ENCODE results near the gene PDSS2. TPM values are rescaled to one million over a fixed set of nuclear protein-coding genes. Genes with fewer than 3 reads are reported as not detected.

Gene PDSS2
- total and polyA plus RNA-seq, 2 donors (not counting 1 experiment from before 2014, with no cell fraction given), result 16.9 to 17.0 TPM

- ChIA-PET POLR2A (interaction anchor here (1.3 kb wide), 1 partner anchor 345 kb away, joined by 3 read pairs; the partner anchor contains the start of gene PDSS2), CTCF (interaction anchor here (0.6 to 1.8 kb wide), 24 partner anchors 9 to 1024 kb away, joined by 3 to 8 read pairs (median 4); no protein-coding TSS in a partner anchor)
- intact Hi-C loops (cut with micrococcal nuclease), result loop anchor here (5.0 to 10.0 kb wide), 5 partner anchors 560 to 1050 kb away; partner anchors contain the start of genes ATG5, NR2E1 and PRDM1
- TF ChIP-seq CTCF (IDR thresholded peaks at IDR 0.05) (peak; percentile 93), EZH2 (IDR thresholded peaks at IDR 0.05; ENCODE audit: borderline replicate concordance, insufficient read depth, low read depth, low read length, poor library complexity, severe bottlenecking) (no peak)
- Histone ChIP-seq H3K4me2 (replicated peaks; ENCODE audit: low read depth, low read length, poor library complexity, severe bottlenecking) (peak overlapping the region; percentile 93), H3K79me2 (ENCODE audit: control insufficient read depth, insufficient read depth, low read length) (no peaks in the 10 kb centered on the region), H3K27me3 (replicated peaks in 1 of 4; ENCODE audit: control extremely low read depth in 1 of 4, control insufficient read depth in 3 of 4, insufficient read depth in 4 of 4, low read length in 3 of 4) (peaks cover 0 to 2% (median 0%) of the 10 kb centered on the region in 4 experiments), H3K4me1 (ENCODE audit: control insufficient read depth in 2 of 2, insufficient read depth in 2 of 2, low read length in 2 of 2) (peaks cover 10 to 17% of the 10 kb centered on the region in 2 donors), H3K9me3 (ENCODE audit: control extremely low read depth in 1 of 3, control insufficient read depth in 2 of 3, insufficient read depth in 1 of 3, low read length in 2 of 3) (no peaks in the 10 kb centered on the region), H4K20me1 (ENCODE audit: control insufficient read depth, insufficient read depth, low read length, poor library complexity, severe bottlenecking) (no peaks in the 10 kb centered on the region), H3K9ac (ENCODE audit: low read length) (peak overlapping the region; percentile 62), H3K36me3 (replicated peaks in 1 of 2; ENCODE audit: control extremely low read depth in 1 of 2, control insufficient read depth in 1 of 2, extremely low read depth in 1 of 2, insufficient read depth in 2 of 2, low read length in 1 of 2) (no peaks in the 10 kb centered on the region), H3K27ac (ENCODE audit: low read length in 2 of 2) (no peak overlapping the region), H3K4me3 (ENCODE audit: control extremely low read depth in 1 of 5, extremely low read depth in 1 of 5, insufficient read depth in 1 of 5, low read depth in 2 of 5, low read length in 4 of 5) (peak overlapping the region; percentile 19 to 79 (median 54)), H2AFZ (ENCODE audit: insufficient read depth, low read depth, low read length, poor library complexity, severe bottlenecking) (peak overlapping the region; percentile 68)
- H3K4me3 Mint-ChIP-seq, result peak overlapping the region; percentile 86
- under 1% methylated on average over 108 of the region's 116 CpGs for WGBS (ENCODE audit: insufficient coverage)
- H3K27me3 Mint-ChIP-seq, result no peaks in the 10 kb centered on the region
- peaks cover 18% of the 10 kb centered on the region for H3K4me1 Mint-ChIP-seq
- DNase-seq, result peak; percentile 87
- no peaks in the 10 kb centered on the region for H3K9me3 Mint-ChIP-seq (ENCODE audit: insufficient read depth)
- H3K27ac Mint-ChIP-seq, result peak overlapping the region; percentile 73
- ATAC-seq (ENCODE audit: low read depth), result peak; percentile 64
These were observed 345.0 kb downstream of the PDSS2 start for GRCh38 chr6:107114213-107114925.

DNA sequence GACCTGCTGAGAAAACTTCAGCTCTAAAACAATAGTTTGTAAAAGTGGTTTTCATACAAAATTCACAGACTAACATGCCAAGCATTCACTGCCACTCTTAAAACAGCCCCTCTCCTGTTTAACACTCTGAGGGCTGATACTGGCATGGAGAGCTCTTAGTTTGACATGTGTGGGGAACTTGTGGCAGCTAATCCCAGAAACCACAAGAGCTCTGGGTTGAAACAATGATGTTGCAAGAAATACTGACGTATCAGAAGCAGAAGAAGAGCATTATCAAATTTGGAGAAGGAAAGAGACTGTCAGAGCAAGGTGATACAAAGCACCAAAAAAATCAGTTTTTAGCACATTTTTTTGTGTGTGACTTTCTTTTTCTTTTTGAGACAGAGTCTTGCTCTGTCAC lies 349.2 kb downstream of the PDSS2 start:
- Histone ChIP-seq H3K27ac (ENCODE audit: low read length in 2 of 2) (no peak overlapping the region), H3K9me3 (ENCODE audit: control extremely low read depth in 1 of 3, control insufficient read depth in 2 of 3, insufficient read depth in 1 of 3, low read length in 2 of 3) (no peaks in the 10 kb centered on the region), H3K36me3 (replicated peaks in 1 of 2; ENCODE audit: control extremely low read depth in 1 of 2, control insufficient read depth in 1 of 2, extremely low read depth in 1 of 2, insufficient read depth in 2 of 2, low read length in 1 of 2) (no peaks in the 10 kb centered on the region), H3K4me2 (replicated peaks; ENCODE audit: low read depth, low read length, poor library complexity, severe bottlenecking) (no peak overlapping the region), H3K79me2 (ENCODE audit: control insufficient read depth, insufficient read depth, low read length) (no peaks in the 10 kb centered on the region), H3K4me3 (ENCODE audit: control extremely low read depth in 1 of 5, extremely low read depth in 1 of 5, insufficient read depth in 1 of 5, low read depth in 2 of 5, low read length in 4 of 5) (no peak overlapping the region), H4K20me1 (ENCODE audit: control insufficient read depth, insufficient read depth, low read length, poor library complexity, severe bottlenecking) (no peaks in the 10 kb centered on the region), H2AFZ (ENCODE audit: insufficient read depth, low read depth, low read length, poor library complexity, severe bottlenecking) (no peak overlapping the region), H3K27me3 (replicated peaks in 1 of 4; ENCODE audit: control extremely low read depth in 1 of 4, control insufficient read depth in 3 of 4, insufficient read depth in 4 of 4, low read length in 3 of 4) (no peaks in the 10 kb centered on the region), H3K9ac (ENCODE audit: low read length) (no peak overlapping the region), H3K4me1 (ENCODE audit: control insufficient read depth in 2 of 2, insufficient read depth in 2 of 2, low read length in 2 of 2) (peaks cover 5 to 6% of the 10 kb centered on the region in 2 donors)
- DNase-seq (no peak), ATAC-seq (ENCODE audit: low read depth) (no peak)
- no CpG with 5 or more reads among the region's 1 CpG for WGBS (ENCODE audit: insufficient coverage)
- TF ChIP-seq CTCF (IDR thresholded peaks at IDR 0.05) (no peak), EZH2 (IDR thresholded peaks at IDR 0.05; ENCODE audit: borderline replicate concordance, insufficient read depth, low read depth, low read length, poor library complexity, severe bottlenecking) (no peak)
- no peaks in the 10 kb centered on the region for H3K9me3 Mint-ChIP-seq (ENCODE audit: insufficient read depth)
- intact Hi-C loops (cut with micrococcal nuclease), result loop anchor here (5.0 to 10.0 kb wide), 5 partner anchors 565 to 1055 kb away; partner anchors contain the start of genes ATG5, NR2E1 and PRDM1
- H3K4me1 Mint-ChIP-seq, result peaks cover 7% of the 10 kb centered on the region
- no peak overlapping the region for H3K27ac Mint-ChIP-seq
- H3K4me3 Mint-ChIP-seq, result no peak overlapping the region
- ChIA-PET CTCF (no interaction called here), POLR2A (interaction anchor here (0.6 kb wide), 1 partner anchor 288 kb away, joined by 3 read pairs; no protein-coding TSS in a partner anchor)
- no peaks in the 10 kb centered on the region for H3K27me3 Mint-ChIP-seq

Data from B cell (primary cell).